DND-41 (cell line): ENCODE measurements around the gene OPCML.

ENCODE experiments used
- ATAC-seq: fragments of 200-7000 bp; cut with Tn5 transposase; 3 replicates; pipeline ENCODE4 v1.9.1; 2021; ENCODE audit warnings: low read depth; ENCODE audit not compliant: insufficient read depth
- DNase-seq: peaks from one replicate; pipeline ENCODE4 v3.0.0-alpha.2; 2020
- H2AFZ ChIP-seq: 2 replicates; pipeline ENCODE4 v1.6.0; 2012; ENCODE audit warnings: low read depth, low read length
- H3K27ac ChIP-seq: 2 replicates; pipeline ENCODE4 v1.5.1; 2012; ENCODE audit warnings: low read length, inconsistent platforms
- H3K27me3 ChIP-seq: fragments of 200-600 bp; sonication (generic); 2 replicates; pipeline ENCODE4 v1.6.0; 2012; ENCODE audit warnings: low read length, mild to moderate bottlenecking, inconsistent platforms; ENCODE audit not compliant: insufficient read depth, poor library complexity
- H3K36me3 ChIP-seq: 2 replicates; pipeline ENCODE4 v1.5.1; 2012; ENCODE audit warnings: low read length, inconsistent platforms; ENCODE audit not compliant: insufficient read depth
- H3K4me1 ChIP-seq: 2 replicates; pipeline ENCODE4 v1.5.1; 2012; ENCODE audit warnings: mild to moderate bottlenecking, low read length; ENCODE audit not compliant: insufficient read depth
- H3K4me2 ChIP-seq: 2 replicates; pipeline ENCODE4 v1.6.0; 2012; ENCODE audit warnings: mild to moderate bottlenecking, moderate library complexity, low read length, inconsistent platforms; ENCODE audit not compliant: insufficient read depth
- H3K4me3 ChIP-seq, 2 experiments: fragments of 200-600 bp in 1 of 2; shearing (Covaris generic) in 1 of 2; 2 replicates each; pipeline ENCODE4 v1.5.1; 2012 to 2016; ENCODE audit warnings: inconsistent platforms in 2 of 2, low read length in 2 of 2, mild to moderate bottlenecking in 2 of 2, low read depth in 1 of 2, moderate library complexity in 1 of 2
- H3K79me2 ChIP-seq: 2 replicates; pipeline ENCODE4 v1.6.0; 2012; ENCODE audit warnings: low read length, inconsistent platforms; ENCODE audit not compliant: insufficient read depth
- H3K9ac ChIP-seq: 2 replicates; pipeline ENCODE4 v1.6.0; 2012; ENCODE audit warnings: low read depth, mild to moderate bottlenecking, inconsistent platforms, low read length, moderate library complexity
- H3K9me3 ChIP-seq: 2 replicates; pipeline ENCODE4 v1.5.1; 2012; ENCODE audit warnings: low read length, moderate library complexity, mild to moderate bottlenecking, inconsistent platforms; ENCODE audit not compliant: insufficient read depth, severe bottlenecking
- H4K20me1 ChIP-seq: 2 replicates; pipeline ENCODE4 v1.6.0; 2012; ENCODE audit warnings: low read length; ENCODE audit not compliant: insufficient read depth
- EZH2 ChIP-seq: IDR thresholded peaks from 3 replicates; pipeline ENCODE4 v1.6.1; 2012; ENCODE audit warnings: borderline replicate concordance, low read depth, mild to moderate bottlenecking, moderate library complexity, low read length, inconsistent platforms; ENCODE audit not compliant: severe bottlenecking
- TF ChIP-seq, protein P1 (sequence below): IDR thresholded peaks from 2 replicates; pipeline ENCODE4 v1.5.1; 2012; ENCODE audit warnings: borderline replicate concordance, low read length, moderate library complexity, mild to moderate bottlenecking; ENCODE audit not compliant: poor library complexity, severe bottlenecking; ENCODE audit errors: extremely low read depth

Gene OPCML

DNA sequence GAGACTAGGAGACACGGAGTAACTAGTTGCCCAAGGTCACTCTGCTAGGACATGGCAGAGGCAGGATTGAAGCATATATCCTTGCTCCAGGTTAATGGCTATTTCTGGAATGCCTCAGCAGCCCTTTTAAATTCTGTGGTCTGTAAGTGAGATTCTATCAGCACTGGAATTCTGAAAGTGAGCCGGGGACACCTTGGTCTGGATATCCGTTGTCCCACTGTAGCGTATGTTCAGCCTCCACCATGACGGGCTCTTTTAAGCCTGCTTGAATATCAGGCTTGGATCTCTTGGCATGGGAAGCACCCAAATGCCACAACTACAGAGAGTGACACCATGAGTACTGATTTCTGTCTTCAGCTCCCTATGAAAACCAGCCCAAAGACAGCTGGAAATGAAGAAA lies 254.4 kb downstream of the OPCML start:
- TF ChIP-seq EZH2 = no peak
- TF ChIP-seq, protein P1, sequence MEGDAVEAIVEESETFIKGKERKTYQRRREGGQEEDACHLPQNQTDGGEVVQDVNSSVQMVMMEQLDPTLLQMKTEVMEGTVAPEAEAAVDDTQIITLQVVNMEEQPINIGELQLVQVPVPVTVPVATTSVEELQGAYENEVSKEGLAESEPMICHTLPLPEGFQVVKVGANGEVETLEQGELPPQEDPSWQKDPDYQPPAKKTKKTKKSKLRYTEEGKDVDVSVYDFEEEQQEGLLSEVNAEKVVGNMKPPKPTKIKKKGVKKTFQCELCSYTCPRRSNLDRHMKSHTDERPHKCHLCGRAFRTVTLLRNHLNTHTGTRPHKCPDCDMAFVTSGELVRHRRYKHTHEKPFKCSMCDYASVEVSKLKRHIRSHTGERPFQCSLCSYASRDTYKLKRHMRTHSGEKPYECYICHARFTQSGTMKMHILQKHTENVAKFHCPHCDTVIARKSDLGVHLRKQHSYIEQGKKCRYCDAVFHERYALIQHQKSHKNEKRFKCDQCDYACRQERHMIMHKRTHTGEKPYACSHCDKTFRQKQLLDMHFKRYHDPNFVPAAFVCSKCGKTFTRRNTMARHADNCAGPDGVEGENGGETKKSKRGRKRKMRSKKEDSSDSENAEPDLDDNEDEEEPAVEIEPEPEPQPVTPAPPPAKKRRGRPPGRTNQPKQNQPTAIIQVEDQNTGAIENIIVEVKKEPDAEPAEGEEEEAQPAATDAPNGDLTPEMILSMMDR = no peak

DNA sequence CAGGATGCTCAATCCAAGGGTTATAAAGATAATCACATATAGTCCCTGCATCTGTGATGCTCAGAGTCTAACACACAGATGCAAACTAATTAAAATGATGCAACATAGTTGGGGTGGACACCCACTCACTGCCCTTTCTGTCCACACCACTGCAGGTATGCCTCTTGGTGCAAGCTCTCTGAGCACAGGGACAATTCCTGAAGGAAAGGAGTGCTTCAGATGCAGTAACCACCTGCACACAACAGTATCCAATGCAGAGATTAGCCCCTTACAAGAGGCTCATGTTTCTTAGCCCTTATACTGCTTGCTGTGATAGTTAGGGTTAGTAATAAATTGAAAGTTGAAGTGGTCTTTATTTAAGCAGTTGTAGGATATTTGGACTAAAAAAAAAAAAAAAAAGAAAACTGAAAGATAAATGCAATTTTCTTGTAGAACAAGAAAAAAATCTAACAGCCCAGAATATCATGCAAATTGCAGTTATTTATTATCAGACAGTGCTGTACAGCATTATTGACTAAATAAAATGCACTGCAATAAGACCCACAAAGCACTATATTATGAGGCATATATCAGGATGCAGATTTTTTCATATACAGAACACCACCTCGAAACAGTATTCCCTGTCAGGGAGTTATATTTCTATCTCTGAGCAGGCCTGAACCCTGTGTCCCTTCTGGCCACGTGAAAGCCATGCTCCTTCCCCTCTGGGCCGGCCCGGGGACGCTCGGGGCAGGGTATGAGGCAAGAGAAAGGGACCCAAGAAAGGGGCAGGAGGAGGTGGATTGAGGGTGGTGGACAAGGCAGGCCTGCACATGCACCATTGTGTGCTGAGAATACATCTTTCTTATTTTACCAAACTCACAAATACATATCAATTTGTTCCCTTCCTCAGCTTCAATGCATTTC lies 260.2 kb downstream of the OPCML start:
- no peak overlapping the region for H2AFZ ChIP-seq
- no peak overlapping the region for H3K4me2 ChIP-seq
- no peaks in the 10 kb centered on the region for H3K36me3 ChIP-seq
- no peak overlapping the region for H3K9ac ChIP-seq
- TF ChIP-seq, protein P1 = no peak
- TF ChIP-seq EZH2 = no peak
- H4K20me1 ChIP-seq = no peaks in the 10 kb centered on the region
- ATAC-seq (no peak), DNase-seq (no peak)
- H3K27me3 ChIP-seq = peaks cover 4% of the 10 kb centered on the region
- H3K9me3 ChIP-seq = no peaks in the 10 kb centered on the region
- no peak overlapping the region for H3K27ac ChIP-seq
- no peak overlapping the region for H3K4me3 ChIP-seq
- no peaks in the 10 kb centered on the region for H3K79me2 ChIP-seq
- no peaks in the 10 kb centered on the region for H3K4me1 ChIP-seq

More for the DNA sequence above, 254.4 kb downstream of the OPCML start:
- Histone ChIP-seq H3K27ac (no peak overlapping the region), H3K4me3 (no peak overlapping the region), H3K79me2 (no peaks in the 10 kb centered on the region), H2AFZ (no peak overlapping the region), H3K4me1 (no peaks in the 10 kb centered on the region), H3K9ac (no peak overlapping the region), H3K36me3 (no peaks in the 10 kb centered on the region), H3K4me2 (no peak overlapping the region), H3K9me3 (no peaks in the 10 kb centered on the region), H3K27me3 (peaks cover 5% of the 10 kb centered on the region), H4K20me1 (no peaks in the 10 kb centered on the region)
- DNase-seq (no peak), ATAC-seq (no peak)

DNA sequence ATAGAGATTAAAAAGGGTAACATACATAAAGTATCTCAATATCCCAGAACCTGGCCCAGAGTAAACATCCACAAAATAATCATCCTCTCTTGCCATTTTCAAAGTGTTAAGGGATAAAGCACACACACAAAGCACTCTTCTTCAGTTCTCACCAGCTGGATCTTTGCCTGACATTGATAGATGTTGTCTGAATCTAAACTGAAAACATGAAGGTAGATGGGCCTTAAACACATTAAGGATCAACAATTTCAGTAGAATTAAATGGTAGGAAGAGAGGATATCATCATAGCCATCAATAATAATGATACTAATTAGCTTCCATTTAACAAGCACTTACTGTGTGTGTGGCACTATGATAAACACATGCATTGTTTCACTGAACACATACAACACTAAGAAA lies 261.1 kb downstream of the OPCML start:
- Histone ChIP-seq H4K20me1 (no peaks in the 10 kb centered on the region), H2AFZ (no peak overlapping the region), H3K4me1 (no peaks in the 10 kb centered on the region), H3K79me2 (no peaks in the 10 kb centered on the region), H3K36me3 (no peaks in the 10 kb centered on the region), H3K4me2 (no peak overlapping the region), H3K27ac (no peak overlapping the region), H3K9me3 (no peaks in the 10 kb centered on the region), H3K9ac (no peak overlapping the region), H3K4me3 (no peak overlapping the region), H3K27me3 (peaks cover 4% of the 10 kb centered on the region)
- ATAC-seq = no peak
- no peak for TF ChIP-seq EZH2
- TF ChIP-seq, protein P1 = no peak
- DNase-seq = no peak
